Heart right ventricle (tissue), 16 donors: ENCODE measurements around the gene HAS3. TPM values are rescaled to one million over a fixed set of nuclear protein-coding genes. Genes with fewer than 3 reads are reported as not detected.
"Not testable (repeated sequence)": the region's sequence is repeated elsewhere in the genome, so short reads cannot be mapped to it uniquely, and the experiment has no call there.

Source experiments
- ATAC-seq, 8 donors: fragments of 200-7000 bp; cut with Tn5 transposase; one replicate each; pipeline ENCODE4 v1.9.1; 2020; ENCODE audit warnings: mild to moderate bottlenecking in 8 of 8, moderate library complexity in 8 of 8, moderate number of reproducible peaks in 1 of 8
- DNase-seq, 2 donors: peaks; one replicate each; pipeline ENCODE4 v3.0.0-alpha.2; 2020
- H3K27ac ChIP-seq, 10 donors: fragments of 200-600 bp; sonication (generic) in 2 of 10; one replicate each; pipeline versions ENCODE4 v1.5.0 to v1.8.0; 2020 to 2022; ENCODE audit warnings: mild to moderate bottlenecking in 3 of 10
- H3K27me3 ChIP-seq, 7 donors: fragments of 200-600 bp; one replicate each; pipeline ENCODE4 v1.8.0; 2021 to 2022; ENCODE audit warnings: mild to moderate bottlenecking in 2 of 7
- H3K36me3 ChIP-seq, 9 donors: fragments of 200-600 bp; sonication (generic) in 1 of 9; one replicate each; pipeline versions ENCODE4 v1.5.0 to v1.8.0; 2020 to 2022; ENCODE audit warnings: mild to moderate bottlenecking in 2 of 9
- H3K4me1 ChIP-seq, 9 donors: fragments of 200-600 bp; sonication (generic) in 1 of 9; one replicate each; pipeline versions ENCODE4 v1.5.0 to v1.8.0; 2020 to 2022; ENCODE audit warnings: mild to moderate bottlenecking in 4 of 9
- H3K4me3 ChIP-seq, 10 donors: fragments of 200-600 bp; sonication (generic) in 2 of 10; one replicate each; pipeline versions ENCODE4 v1.5.0 to v1.8.0; 2020 to 2022; ENCODE audit warnings: mild to moderate bottlenecking in 7 of 10, moderate library complexity in 2 of 10
- H3K9me3 ChIP-seq, 11 donors: fragments of 200-600 bp in 10 of 11; sonication (generic) in 2 of 11; one replicate each; pipeline versions ENCODE4 v1.5.0 to v1.8.0; 2013 to 2022; ENCODE audit warnings: mild to moderate bottlenecking in 2 of 11, control low read depth in 1 of 11, moderate library complexity in 1 of 11
- WGBS, 2 donors: extraction: QIAGEN DNeasy Blood & Tissue Kit; methylation state at CpG; one replicate each; pipeline ENCODE4 v1.1.7; 2013; ENCODE audit warnings: inconsistent platforms in 1 of 2; 5-methylcytosine and 5-hydroxymethylcytosine counted together
- intact Hi-C, 10 donors: fragments of 100-400 bp; cut with DNase I; formaldehyde crosslinking; loops; one replicate each; pipeline versions ENCODE4 v1.11.1 to v1.14.2; 2022
- polyA plus RNA-seq, 2 donors: library from polyadenylated mRNA; stranded (reverse); fragments of 200-250 nt; gene quantifications; one replicate each; pipeline ENCODE4 v1.2.3, GENCODE V29; 2013
- total RNA-seq, 10 donors: library from RNA; stranded (reverse); fragmentation: NEBNext Ultra II Directional in 3 of 10; extraction: Animal tissue kit (Norgen Biotek cat#: 25700) in 3 of 10; gene quantifications; one replicate each; pipeline versions ENCODE4 v1.2.1 to v1.2.4, GENCODE V29; 2021 to 2023
- TF ChIP-seq, protein P1 (sequence below), 9 donors: fragments of 200-600 bp; sonication (generic) in 2 of 9; IDR thresholded peaks; one replicate each; pipeline versions ENCODE4 v1.5.0 to v1.8.0; 2021 to 2022; ENCODE audit warnings: antibody characterized with exemption in 9 of 9, mild to moderate bottlenecking in 5 of 9, moderate library complexity in 1 of 9
- donor health status: Arrhythmogenic right ventricular cardiomyopathy.
- donor health status: ischemic (EF 13 %, LVEDD 7.1; RV severe dilation, severe dysfunction).
- donor health status: healthy with polysubstance abuse.
- donor health status: DM: no; HTN: yes; CAD: no.
- donor health status: DM: no; HTN: no; CAD: no.
- donor health status: ischemic (EF 25% LVEDD 6.9; RV normal size, moderate dysfunction).
- donor health status: ischemic (EF 25% LVEDD 5.7; RV mildly dilated, moderate dysfunction).
- donor health status: healthy.
- donor health status: DM: yes; HTN: yes; CAD: no.
- donor health status: Ischemic cardiomyopathy.
- donor health status: ischemic (EF 35%, LVEDD 5.7; RV mildly dilated, moderate dysfunction).
- donor health status: nonischemic (EF 11% LVEDD 7.7; RV severe dilation, severe dysfunction).
- donor health status: DM: yes; HTN: yes; CAD: no.
- donor health status: PGD.
- donor health status: ischemic (EF 29% LVEDD 5.4; RV normal size, mild dysfunction).
- donor health status: nonischemic (EF 23%, LVEDD 6.1; RV moderate dilation, normal function).

HAS3 gene
- total and polyA plus RNA-seq, 12 donors: 0.15 to 1.8 (median 0.38) TPM

DNA sequence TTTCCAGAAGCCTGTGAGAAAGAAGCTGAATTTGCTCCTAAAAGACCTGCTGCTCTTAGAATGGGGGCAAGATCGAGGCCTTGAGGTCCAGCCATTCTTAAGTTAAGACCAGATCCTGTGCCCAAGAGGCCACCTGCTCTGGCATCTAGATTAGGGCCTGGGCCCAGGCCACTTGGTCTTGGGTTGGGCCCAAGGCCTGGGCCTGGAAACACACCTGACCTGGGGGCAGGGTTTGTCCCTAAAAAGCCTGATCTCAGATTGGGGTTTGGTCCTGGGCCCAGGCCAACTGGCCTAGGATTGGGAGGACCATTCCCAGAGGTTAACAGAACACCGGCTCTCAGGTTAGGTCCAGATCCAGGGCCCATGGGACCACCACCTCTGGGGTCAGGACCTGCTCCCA, 14.1 kb downstream of the HAS3 start:
- TF ChIP-seq, protein P1, sequence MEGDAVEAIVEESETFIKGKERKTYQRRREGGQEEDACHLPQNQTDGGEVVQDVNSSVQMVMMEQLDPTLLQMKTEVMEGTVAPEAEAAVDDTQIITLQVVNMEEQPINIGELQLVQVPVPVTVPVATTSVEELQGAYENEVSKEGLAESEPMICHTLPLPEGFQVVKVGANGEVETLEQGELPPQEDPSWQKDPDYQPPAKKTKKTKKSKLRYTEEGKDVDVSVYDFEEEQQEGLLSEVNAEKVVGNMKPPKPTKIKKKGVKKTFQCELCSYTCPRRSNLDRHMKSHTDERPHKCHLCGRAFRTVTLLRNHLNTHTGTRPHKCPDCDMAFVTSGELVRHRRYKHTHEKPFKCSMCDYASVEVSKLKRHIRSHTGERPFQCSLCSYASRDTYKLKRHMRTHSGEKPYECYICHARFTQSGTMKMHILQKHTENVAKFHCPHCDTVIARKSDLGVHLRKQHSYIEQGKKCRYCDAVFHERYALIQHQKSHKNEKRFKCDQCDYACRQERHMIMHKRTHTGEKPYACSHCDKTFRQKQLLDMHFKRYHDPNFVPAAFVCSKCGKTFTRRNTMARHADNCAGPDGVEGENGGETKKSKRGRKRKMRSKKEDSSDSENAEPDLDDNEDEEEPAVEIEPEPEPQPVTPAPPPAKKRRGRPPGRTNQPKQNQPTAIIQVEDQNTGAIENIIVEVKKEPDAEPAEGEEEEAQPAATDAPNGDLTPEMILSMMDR (IDR thresholded peaks at IDR 0.05): no peak
- Histone ChIP-seq H3K4me1 (peaks cover 6 to 44% (median 27%) of the 10 kb centered on the region in 9 donors), H3K27me3 (no peaks in the 10 kb centered on the region), H3K4me3 (no peak overlapping the region), H3K9me3 (no peaks in the 10 kb centered on the region), H3K27ac (no peak overlapping the region), H3K36me3 (peaks cover 0 to 80% (median 23%) of the 10 kb centered on the region in 9 donors)
- ATAC-seq: no peak
- no peak for DNase-seq
- WGBS, 2 donors: 98 to 100% methylated on average over 2 of the region's 2 CpGs
- intact Hi-C loops: loop anchor here in 3 of 10 donors (10.0 kb wide), 3 partner anchors 125 to 595 kb away; partner anchors contain the start of gene TANGO6 (in 1 of the 3)

- TF ChIP-seq, protein P1 (IDR thresholded peaks at IDR 0.05): no peak
- peaks cover 6 to 44% (median 27%) of the 10 kb centered on the region in 9 donors for H3K4me1 ChIP-seq
- intact Hi-C loops: loop anchor here (5.0 to 10.0 kb wide), 8 partner anchors 215 to 595 kb away; partner anchors contain the start of gene TANGO6 (in 1 of the 10)
- H3K27me3 ChIP-seq: no peaks in the 10 kb centered on the region
- H3K36me3 ChIP-seq: peaks cover 0 to 78% (median 21%) of the 10 kb centered on the region in 9 donors
- 94 to 97% methylated on average over 19 of the region's 19 CpGs for WGBS, 2 donors
- H3K9me3 ChIP-seq: no peaks in the 10 kb centered on the region
- DNase-seq (no peak), ATAC-seq (no peak)
- H3K4me3 ChIP-seq: no peak overlapping the region
- H3K27ac ChIP-seq: no peak overlapping the region
These were observed 14.7 kb downstream of the HAS3 start for GRCh38 chr16:69120096-69120664.

DNA sequence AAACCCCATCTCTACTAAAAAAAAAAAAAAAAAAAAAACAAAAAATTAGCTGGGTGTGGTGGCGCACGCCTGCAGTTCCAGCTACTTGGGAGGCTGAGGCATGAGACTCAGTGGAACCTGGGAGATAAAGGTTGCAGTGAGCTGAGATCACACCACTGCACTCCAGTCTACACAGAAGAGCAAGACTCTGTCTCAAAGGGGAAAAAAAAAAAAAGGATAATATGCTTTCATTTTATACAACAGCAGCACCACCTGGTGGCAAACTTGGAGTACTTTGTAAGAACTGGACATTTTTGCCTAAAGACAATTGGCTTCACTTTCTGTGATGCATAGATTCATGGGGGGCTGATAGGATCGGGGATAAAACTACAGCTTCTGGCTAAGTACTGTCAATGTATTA, 18.5 kb downstream of the HAS3 start:
- Histone ChIP-seq H3K36me3 (peaks cover 0 to 65% (median 21%) of the 10 kb centered on the region in 9 donors), H3K4me1 (peaks cover 0 to 27% (median 14%) of the 10 kb centered on the region in 9 donors), H3K4me3 (no peak overlapping the region), H3K27me3 (no peaks in the 10 kb centered on the region), H3K27ac (no peak overlapping the region), H3K9me3 (no peaks in the 10 kb centered on the region)
- TF ChIP-seq, protein P1 (IDR thresholded peaks at IDR 0.05): peak; percentile 41 to 77 (median 69)
- intact Hi-C loops: loop anchor here (1.0 to 10.0 kb wide), 11 partner anchors 219 to 599 kb away; partner anchors contain the start of gene TANGO6 (in 1 of the 10)
- peak in 1 of 2 donors; percentile 56 for DNase-seq
- WGBS, 2 donors: 84 to 85% methylated on average over 3 of the region's 3 CpGs
- peak in 6 of 8 donors; percentile 29 to 52 (median 32) for ATAC-seq

GRCh38 chr16:69124406-69124805, 19.0 kb downstream of the HAS3 start:
- H3K4me3 ChIP-seq, H3K27ac ChIP-seq, DNase-seq, H3K27me3 ChIP-seq, ATAC-seq, H3K9me3 ChIP-seq: not testable (repeated sequence)
- WGBS, 2 donors: 92 to 93% methylated on average over 8 of the region's 8 CpGs
- Histone ChIP-seq H3K36me3 (peaks cover 0 to 62% (median 21%) of the 10 kb centered on the region in 9 donors), H3K4me1 (peaks cover 0 to 22% (median 11%) of the 10 kb centered on the region in 9 donors)
- intact Hi-C loops: loop anchor here (1.0 to 10.0 kb wide), 11 partner anchors 220 to 600 kb away; partner anchors contain the start of gene TANGO6 (in 1 of the 10)

DNA sequence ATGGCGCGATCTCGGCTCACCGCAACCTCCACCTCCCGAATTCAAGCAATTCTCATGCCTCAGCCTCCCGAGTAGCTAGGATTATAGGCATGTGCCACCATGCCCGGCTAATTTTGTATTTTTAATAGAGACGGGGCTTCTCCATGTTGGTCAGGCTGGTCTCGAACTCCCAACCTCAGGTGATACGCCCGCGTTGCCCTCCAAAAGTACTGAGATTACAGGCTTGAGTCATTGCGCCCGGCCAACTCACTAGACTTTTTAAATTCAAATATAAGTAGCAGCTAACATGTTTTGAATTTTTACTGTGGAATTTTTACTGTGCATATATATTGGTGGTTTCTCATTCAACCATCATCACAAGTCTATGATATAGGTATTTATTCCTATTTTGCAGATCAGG, 19.5 kb downstream of the HAS3 start:
- not testable (repeated sequence) for ATAC-seq, DNase-seq, H3K27ac ChIP-seq, H3K4me3 ChIP-seq, H3K27me3 ChIP-seq, H3K9me3 ChIP-seq
- peaks cover 0 to 56% (median 15%) of the 10 kb centered on the region in 9 donors for H3K36me3 ChIP-seq
- intact Hi-C loops: loop anchor here (1.0 to 10.0 kb wide), 12 partner anchors 220 to 600 kb away; partner anchors contain the start of gene TANGO6 (in 2 of the 10)
- 95 to 97% methylated on average over 14 of the region's 14 CpGs for WGBS, 2 donors
- peaks cover 0 to 26% (median 15%) of the 10 kb centered on the region in 9 donors for H3K4me1 ChIP-seq
